MM.1S (cell line): ENCODE measurements around the gene KCNMA1.
A peak's percentile ranks its signal among the peaks of the same experiment; 100 is the strongest.

Source experiments
- DNase-seq: peaks from one replicate; pipeline ENCODE4 v3.0.0-alpha.2; 2015
- H2AFZ ChIP-seq: fragments of 300-600 bp; sonication (generic); 2 replicates; pipeline ENCODE4 v1.6.0; 2016; ENCODE audit warnings: antibody characterized with exemption, low read length
- H3F3A ChIP-seq: fragments of 300-600 bp; sonication (generic); 2 replicates; pipeline ENCODE4 v1.6.1; 2016; ENCODE audit warnings: mild to moderate bottlenecking, antibody characterized with exemption, low read length, moderate library complexity, mixed read lengths; ENCODE audit not compliant: insufficient read depth
- H3K27ac ChIP-seq: fragments of 300-600 bp; sonication (generic); 2 replicates; pipeline ENCODE4 v1.5.1; 2016; ENCODE audit warnings: mild to moderate bottlenecking, low read length
- H3K27me3 ChIP-seq: fragments of 300-600 bp; sonication (generic); replicated peaks from 2 replicates; pipeline ENCODE4 v1.6.0; 2016; ENCODE audit warnings: low read length; ENCODE audit not compliant: insufficient read depth
- H3K36me3 ChIP-seq: fragments of 300-600 bp; sonication (generic); replicated peaks from 2 replicates; pipeline ENCODE4 v1.6.1; 2016; ENCODE audit warnings: mild to moderate bottlenecking, low read length, mixed read lengths; ENCODE audit not compliant: insufficient read depth
- H3K4me1 ChIP-seq: fragments of 300-600 bp; sonication (generic); 2 replicates; pipeline ENCODE4 v1.6.1; 2016; ENCODE audit warnings: low read length, mixed read lengths
- H3K4me2 ChIP-seq: fragments of 300-600 bp; sonication (generic); 2 replicates; pipeline ENCODE4 v1.6.0; 2016; ENCODE audit warnings: low read depth, low read length
- H3K4me3 ChIP-seq: fragments of 300-600 bp; sonication (generic); 2 replicates; pipeline ENCODE4 v1.5.1; 2016; ENCODE audit warnings: low read length, mixed read lengths
- H3K79me2 ChIP-seq: fragments of 300-600 bp; sonication (generic); 2 replicates; pipeline ENCODE4 v1.6.1; 2016; ENCODE audit warnings: mixed run types, low read length, mixed read lengths
- H3K9ac ChIP-seq: fragments of 300-600 bp; sonication (generic); 2 replicates; pipeline ENCODE4 v1.6.1; 2016; ENCODE audit warnings: low read length, mixed read lengths
- H3K9me2 ChIP-seq: fragments of 300-600 bp; sonication (generic); replicated peaks from 2 replicates; pipeline ENCODE4 v1.6.1; 2016; ENCODE audit warnings: mild to moderate bottlenecking, low read length, mixed read lengths; ENCODE audit not compliant: insufficient read depth
- H3K9me3 ChIP-seq: fragments of 300-600 bp; sonication (generic); replicated peaks from 2 replicates; pipeline ENCODE4 v1.6.1; 2016; ENCODE audit warnings: mild to moderate bottlenecking, low read length, mixed read lengths; ENCODE audit not compliant: insufficient read depth
- H4K20me1 ChIP-seq: fragments of 300-600 bp; sonication (generic); 2 replicates; pipeline ENCODE4 v1.6.1; 2016; ENCODE audit warnings: mild to moderate bottlenecking, low read length, moderate library complexity, mixed read lengths; ENCODE audit not compliant: insufficient read depth
- CTCF ChIP-seq: fragments of 300-600 bp; sonication (generic); IDR thresholded peaks from 2 replicates; pipeline ENCODE4 v1.5.1; 2016; ENCODE audit warnings: antibody characterized with exemption, low read length, mixed read lengths
- EZH2 ChIP-seq: fragments of 300-600 bp; sonication (generic); optimal IDR thresholded peaks from 2 replicates; pipeline ENCODE3; 2017; ENCODE audit warnings: low read depth, mild to moderate bottlenecking, antibody characterized with exemption, low read length, mixed read lengths
- EZH2phosphoT487 ChIP-seq: fragments of 300-600 bp; sonication (generic); IDR thresholded peaks from 2 replicates; pipeline ENCODE4 v1.6.1; 2018; ENCODE audit warnings: antibody characterized with exemption, low read length

The KCNMA1 gene

GRCh38 chr10:77411805-77412204 is 225.8 kb downstream of the KCNMA1 start:
- TF ChIP-seq EZH2phosphoT487 (no peak), CTCF (no peak), EZH2 (no peak)
- H3K4me2 ChIP-seq: no peak overlapping the region
- no peaks in the 10 kb centered on the region for H4K20me1 ChIP-seq
- H3K27me3 ChIP-seq: no peaks in the 10 kb centered on the region
- H3K9me3 ChIP-seq: no peaks in the 10 kb centered on the region
- H3K79me2 ChIP-seq: no peaks in the 10 kb centered on the region
- peaks cover 4% of the 10 kb centered on the region; the same call in 1 of the 2 replicates for H3F3A ChIP-seq
- no peak for DNase-seq
- H2AFZ ChIP-seq: no peak overlapping the region
- H3K27ac ChIP-seq: no peak overlapping the region
- no peak overlapping the region for H3K9ac ChIP-seq
- H3K4me3 ChIP-seq: no peak overlapping the region
- no peaks in the 10 kb centered on the region for H3K9me2 ChIP-seq
- peaks cover 23% of the 10 kb centered on the region for H3K4me1 ChIP-seq
- no peaks in the 10 kb centered on the region for H3K36me3 ChIP-seq

GRCh38 chr10:77410523-77410922 is 227.1 kb downstream of the KCNMA1 start:
- Histone ChIP-seq H3K27me3 (no peaks in the 10 kb centered on the region), H3K4me1 (peaks cover 32% of the 10 kb centered on the region), H3K9me2 (no peaks in the 10 kb centered on the region), H3K4me3 (no peak overlapping the region), H4K20me1 (no peaks in the 10 kb centered on the region), H2AFZ (peak overlapping the region; percentile 16; the same call in 1 of the 2 replicates), H3K4me2 (peak overlapping the region; percentile 36; the same call in 1 of the 2 replicates), H3K9ac (no peak overlapping the region), H3F3A (peaks cover 4% of the 10 kb centered on the region; the same call in 1 of the 2 replicates), H3K36me3 (no peaks in the 10 kb centered on the region), H3K9me3 (no peaks in the 10 kb centered on the region), H3K79me2 (no peaks in the 10 kb centered on the region), H3K27ac (peak overlapping the region; percentile 49; the same call in 1 of the 2 replicates)
- no peak for TF ChIP-seq CTCF
- TF ChIP-seq EZH2: no peak
- no peak for TF ChIP-seq EZH2phosphoT487
- DNase-seq: no peak

- TF ChIP-seq EZH2phosphoT487 (no peak), CTCF (no peak), EZH2 (no peak)
- H3K36me3 ChIP-seq: no peaks in the 10 kb centered on the region
- no peak overlapping the region for H3K4me3 ChIP-seq
- H3K27ac ChIP-seq: peak overlapping the region; percentile 49
- H3K4me1 ChIP-seq: peaks cover 34% of the 10 kb centered on the region
- no peaks in the 10 kb centered on the region for H3K9me2 ChIP-seq
- no peak overlapping the region for H3K9ac ChIP-seq
- peak overlapping the region; percentile 16; the same call in 1 of the 2 replicates for H2AFZ ChIP-seq
- no peaks in the 10 kb centered on the region for H3K9me3 ChIP-seq
- peak overlapping the region; percentile 36; the same call in 1 of the 2 replicates for H3K4me2 ChIP-seq
- H3K79me2 ChIP-seq: no peaks in the 10 kb centered on the region
- H3F3A ChIP-seq: peaks cover 4% of the 10 kb centered on the region; the same call in 1 of the 2 replicates
- DNase-seq: peak; percentile 89
- H3K27me3 ChIP-seq: no peaks in the 10 kb centered on the region
- no peaks in the 10 kb centered on the region for H4K20me1 ChIP-seq
Measured at GRCh38 chr10:77409697-77410471, 227.7 kb downstream of the KCNMA1 start.
